Measurements from ENCODE around the gene RERE. TPM values are rescaled to one million over a fixed set of nuclear protein-coding genes. Genes with fewer than 3 reads are reported as not detected.

RERE gene
- total RNA-seq, 4 donors from 2014 or later, result 86.4 to 111 (median 103) TPM

DNA sequence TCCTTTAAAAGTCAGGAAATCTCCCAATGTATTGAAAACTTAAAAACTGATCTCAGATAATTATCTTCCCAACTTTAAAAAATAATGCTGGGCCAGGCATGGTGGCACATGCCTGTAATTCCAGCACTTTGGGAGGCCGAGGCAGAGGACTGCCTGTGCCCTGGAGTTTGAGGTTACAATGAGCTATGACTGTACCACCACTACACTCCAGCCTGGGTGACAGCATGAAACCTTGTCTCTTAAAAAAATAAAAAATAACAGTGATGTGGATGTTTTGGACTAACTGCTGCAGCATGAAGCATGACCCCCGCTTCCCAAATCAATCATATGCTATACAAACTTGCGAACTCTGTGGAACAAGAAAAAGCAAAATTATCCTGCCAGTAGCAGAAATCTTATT is 186.3 kb downstream of the RERE start:
- Histone ChIP-seq H3K4me3 (no peak overlapping the region), H3K36me3 (no peaks in the 10 kb centered on the region), H3K27ac (no peak overlapping the region), H3K9me3 (no peaks in the 10 kb centered on the region), H3K4me1 (peaks cover 0 to 29% (median 14%) of the 10 kb centered on the region in 4 donors), H3K27me3 (no peaks in the 10 kb centered on the region)
- TF ChIP-seq POLR2A (IDR thresholded peaks at IDR 0.05), result no peak
- TF ChIP-seq EP300 (IDR thresholded peaks at IDR 0.05), result no peak
- TF ChIP-seq, protein P1, sequence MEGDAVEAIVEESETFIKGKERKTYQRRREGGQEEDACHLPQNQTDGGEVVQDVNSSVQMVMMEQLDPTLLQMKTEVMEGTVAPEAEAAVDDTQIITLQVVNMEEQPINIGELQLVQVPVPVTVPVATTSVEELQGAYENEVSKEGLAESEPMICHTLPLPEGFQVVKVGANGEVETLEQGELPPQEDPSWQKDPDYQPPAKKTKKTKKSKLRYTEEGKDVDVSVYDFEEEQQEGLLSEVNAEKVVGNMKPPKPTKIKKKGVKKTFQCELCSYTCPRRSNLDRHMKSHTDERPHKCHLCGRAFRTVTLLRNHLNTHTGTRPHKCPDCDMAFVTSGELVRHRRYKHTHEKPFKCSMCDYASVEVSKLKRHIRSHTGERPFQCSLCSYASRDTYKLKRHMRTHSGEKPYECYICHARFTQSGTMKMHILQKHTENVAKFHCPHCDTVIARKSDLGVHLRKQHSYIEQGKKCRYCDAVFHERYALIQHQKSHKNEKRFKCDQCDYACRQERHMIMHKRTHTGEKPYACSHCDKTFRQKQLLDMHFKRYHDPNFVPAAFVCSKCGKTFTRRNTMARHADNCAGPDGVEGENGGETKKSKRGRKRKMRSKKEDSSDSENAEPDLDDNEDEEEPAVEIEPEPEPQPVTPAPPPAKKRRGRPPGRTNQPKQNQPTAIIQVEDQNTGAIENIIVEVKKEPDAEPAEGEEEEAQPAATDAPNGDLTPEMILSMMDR (IDR thresholded peaks at IDR 0.05), result no peak
- no peak for DNase-seq (ENCODE audit: low spot score in 2 of 2)
- WGBS, 2 donors, result 88 to 91% methylated on average over 3 of the region's 3 CpGs

DNA sequence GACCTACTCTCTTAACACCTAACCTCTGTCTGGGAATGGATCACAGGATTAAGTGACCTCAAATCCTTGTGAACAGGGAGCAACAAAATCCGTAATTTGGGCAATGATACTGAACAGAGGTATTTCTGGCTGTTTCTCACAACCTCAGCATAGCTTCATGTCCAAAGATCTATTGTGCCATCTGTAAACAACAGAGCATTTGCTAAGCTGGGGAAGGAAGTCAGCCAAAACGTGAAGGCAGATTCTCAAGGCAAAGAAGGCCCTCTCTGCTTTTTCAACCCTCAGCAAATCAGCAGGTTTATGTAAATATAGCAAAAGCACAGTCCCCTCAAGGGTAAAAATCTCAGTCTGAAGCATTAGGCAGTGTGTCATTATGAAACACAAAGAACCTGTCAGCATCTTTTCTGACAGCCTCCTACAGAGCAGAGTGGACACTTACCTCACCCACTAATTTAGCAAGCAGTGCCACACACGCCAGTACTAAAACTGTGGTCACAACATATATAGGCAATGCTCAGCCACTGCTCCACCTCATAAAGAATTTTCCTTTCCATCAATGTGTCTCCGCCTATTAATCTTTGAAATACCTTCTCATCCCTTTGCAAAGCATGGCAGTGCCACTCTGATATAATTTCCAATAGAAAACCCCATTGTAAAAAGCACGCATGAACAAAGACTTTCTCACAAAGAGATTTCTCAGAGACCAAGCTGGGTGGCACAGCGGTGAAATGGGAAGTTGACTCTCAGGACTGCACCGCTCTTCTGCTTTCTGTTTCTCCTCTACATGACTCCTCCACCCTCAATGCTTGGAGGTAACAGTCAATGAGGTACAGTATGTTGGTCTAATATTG is 188.0 kb downstream of the RERE start:
- Histone ChIP-seq H3K27me3 (no peaks in the 10 kb centered on the region), H3K27ac (peak overlapping the region in 2 of 4 donors; percentile 6 to 38), H3K4me3 (no peak overlapping the region), H3K36me3 (no peaks in the 10 kb centered on the region), H3K4me1 (peaks cover 0 to 32% (median 16%) of the 10 kb centered on the region in 4 donors), H3K9me3 (no peaks in the 10 kb centered on the region)
- no peak for DNase-seq (ENCODE audit: low spot score in 2 of 2)
- WGBS, 2 donors, result 56 to 57% methylated on average over 7 of the region's 7 CpGs
- TF ChIP-seq EP300 (IDR thresholded peaks at IDR 0.05) (no peak), POLR2A (IDR thresholded peaks at IDR 0.05) (no peak)
- TF ChIP-seq, protein P1 (IDR thresholded peaks at IDR 0.05), result no peak

DNA sequence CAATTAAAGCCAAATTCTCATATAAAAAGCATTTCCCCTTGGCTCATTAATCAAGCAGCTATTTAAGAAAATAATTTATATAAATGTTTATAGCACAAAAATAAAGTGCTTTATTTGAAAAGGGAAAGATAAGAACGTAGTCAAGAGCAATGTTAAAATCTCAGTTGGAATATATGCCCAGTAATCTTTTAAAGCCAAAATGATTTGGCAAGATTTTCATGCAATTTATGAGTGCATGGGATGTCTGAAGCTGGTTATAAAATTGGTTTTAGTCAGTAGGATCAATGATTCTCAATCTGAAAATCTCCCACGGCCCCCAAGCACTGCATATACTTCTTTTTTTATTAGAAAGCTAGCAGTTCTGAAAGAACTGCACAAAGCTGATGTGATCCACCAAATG is 188.8 kb downstream of the RERE start:
- no peak for DNase-seq (ENCODE audit: low spot score in 2 of 2)
- Histone ChIP-seq H3K4me3 (no peak overlapping the region), H3K36me3 (no peaks in the 10 kb centered on the region), H3K4me1 (peaks cover 0 to 32% (median 16%) of the 10 kb centered on the region in 4 donors), H3K9me3 (no peaks in the 10 kb centered on the region), H3K27me3 (no peaks in the 10 kb centered on the region), H3K27ac (peak overlapping the region in 1 of 4 donors; percentile 6)
- TF ChIP-seq POLR2A (IDR thresholded peaks at IDR 0.05), result no peak
- TF ChIP-seq, protein P1 (IDR thresholded peaks at IDR 0.05), result no peak
- TF ChIP-seq EP300 (IDR thresholded peaks at IDR 0.05), result no peak
- 66 to 69% methylated on average over 2 of the region's 2 CpGs for WGBS, 2 donors

DNA sequence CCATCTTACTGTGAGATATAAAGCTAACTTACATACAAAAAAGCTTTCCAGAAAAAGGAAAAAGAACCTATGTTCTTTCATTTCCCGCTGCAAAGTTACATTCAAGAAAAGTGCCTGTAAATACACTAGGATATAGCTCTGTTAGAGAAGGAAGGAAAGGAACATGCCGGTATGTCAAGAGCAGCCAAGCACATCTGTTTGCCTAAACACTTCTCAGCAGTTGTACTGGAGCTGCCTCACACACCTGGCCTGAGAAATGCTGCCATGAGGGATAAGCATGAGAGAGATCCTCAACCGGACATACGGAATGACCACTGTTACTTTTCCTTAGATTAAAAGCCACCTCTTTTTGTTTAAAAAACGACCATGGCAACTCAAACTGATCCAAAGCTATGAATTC is 189.7 kb downstream of the RERE start:
- peaks cover 0 to 32% (median 16%) of the 10 kb centered on the region in 4 donors for H3K4me1 ChIP-seq
- TF ChIP-seq, protein P1 (IDR thresholded peaks at IDR 0.05), result no peak
- TF ChIP-seq EP300 (IDR thresholded peaks at IDR 0.05), result no peak
- no peak for TF ChIP-seq POLR2A (IDR thresholded peaks at IDR 0.05)
- no peak for DNase-seq (ENCODE audit: low spot score in 2 of 2)
- H3K36me3 ChIP-seq, result no peaks in the 10 kb centered on the region
- H3K27me3 ChIP-seq, result no peaks in the 10 kb centered on the region
- H3K4me3 ChIP-seq, result no peak overlapping the region
- no peaks in the 10 kb centered on the region for H3K9me3 ChIP-seq
- WGBS, 2 donors, result 88 to 94% methylated on average over 5 of the region's 5 CpGs
- no peak overlapping the region for H3K27ac ChIP-seq
